Naive B cell (primary cell): ENCODE data around the gene YPEL2. TPM values are rescaled to one million over a fixed set of nuclear protein-coding genes. Genes with fewer than 3 reads are reported as not detected.
A peak's percentile ranks its signal among the peaks of the same experiment; 100 is the strongest.

ENCODE experiments used
- ATAC-seq, 2 donors: fragments of 150-1000 bp; cut with Tn5 transposase; 2 replicates each; pipeline ENCODE4 v1.10.0; 2021; ENCODE audit warnings: low read depth in 2 of 2, mild to moderate bottlenecking in 2 of 2, moderate library complexity in 2 of 2
- DNase-seq: peaks from one replicate; pipeline ENCODE4 v3.0.0; 2022
- H3K27ac Mint-ChIP-seq, 6 donors: one replicate each; pipeline ENCODE4 v1.8.0; 2020 to 2022; ENCODE audit warnings: mild to moderate bottlenecking in 6 of 6, mixed read lengths in 6 of 6, moderate library complexity in 5 of 6, inconsistent platforms in 2 of 6
- H3K27me3 Mint-ChIP-seq, 3 donors: one replicate each; pipeline ENCODE4 v1.8.0; 2021 to 2022; ENCODE audit warnings: mixed read lengths in 3 of 3, mild to moderate bottlenecking in 1 of 3
- H3K36me3 Mint-ChIP-seq, 2 donors: one replicate each; pipeline ENCODE4 v1.8.0; 2020 to 2022; ENCODE audit warnings: mixed read lengths in 2 of 2, inconsistent platforms in 1 of 2, mild to moderate bottlenecking in 1 of 2
- H3K4me1 Mint-ChIP-seq, 3 donors: one replicate each; pipeline ENCODE4 v1.8.0; 2020 to 2022; ENCODE audit warnings: mixed read lengths in 3 of 3, inconsistent platforms in 1 of 3, mild to moderate bottlenecking in 1 of 3, moderate library complexity in 1 of 3
- H3K4me3 Mint-ChIP-seq, 8 donors: one replicate each; pipeline ENCODE4 v1.8.0; 2020 to 2022; ENCODE audit warnings: mild to moderate bottlenecking in 8 of 8, mixed read lengths in 8 of 8, moderate library complexity in 8 of 8, inconsistent platforms in 2 of 8
- H3K9me3 Mint-ChIP-seq, 7 donors: one replicate each; pipeline ENCODE4 v1.8.0; 2020 to 2022; ENCODE audit warnings: mixed read lengths in 7 of 7, mild to moderate bottlenecking in 5 of 7, inconsistent platforms in 2 of 7, moderate library complexity in 1 of 7
- polyA plus RNA-seq, 6 donors: library from polyadenylated mRNA; unstranded; fragments of 300-500 nt; fragmentation: Illumina TruSeq; gene quantifications; one replicate each; pipeline ENCODE4 v1.2.3, GENCODE V29; 2021; ENCODE audit warnings: low read depth in 6 of 6

Gene YPEL2
- polyA plus RNA-seq, 6 donors from 2014 or later: 18.8 to 42.5 (median 32.3) TPM

DNA sequence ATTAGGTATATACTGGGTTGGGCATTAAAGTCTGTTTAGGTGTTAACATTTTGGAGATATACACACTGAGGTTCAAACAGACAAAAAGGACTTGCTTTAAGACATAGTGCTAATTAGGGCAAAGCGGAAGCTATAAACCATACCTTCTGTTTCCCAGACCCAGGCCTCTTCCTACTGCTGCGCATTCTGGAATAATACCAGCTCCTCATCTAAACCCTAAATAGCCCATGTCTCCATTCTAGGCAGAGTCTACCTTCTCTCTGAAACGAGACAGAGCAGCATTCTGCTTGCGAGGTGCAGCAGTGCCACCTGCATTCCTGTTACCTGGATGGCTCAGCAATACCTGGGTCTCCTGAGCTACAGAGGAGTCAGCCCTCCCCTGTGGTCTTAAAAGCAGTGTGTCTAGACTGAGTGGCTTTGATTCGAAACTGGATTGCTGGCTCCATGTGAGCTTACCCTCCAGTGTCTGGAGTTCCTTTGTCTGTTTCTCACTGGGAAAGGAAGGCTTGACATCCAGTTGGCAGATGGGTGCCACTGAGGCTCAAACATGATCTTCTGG is 6.4 kb downstream of the YPEL2 start:
- ATAC-seq (no peak), DNase-seq (no peak)
- Mint-ChIP-seq H3K27me3 (no peaks in the 10 kb centered on the region), H3K9me3 (no peaks in the 10 kb centered on the region), H3K36me3 (no peaks in the 10 kb centered on the region), H3K4me1 (peaks cover 56 to 86% (median 70%) of the 10 kb centered on the region in 3 donors), H3K27ac (peak overlapping the region in 2 of 6 donors; percentile 17 to 44), H3K4me3 (no peak overlapping the region)

DNA sequence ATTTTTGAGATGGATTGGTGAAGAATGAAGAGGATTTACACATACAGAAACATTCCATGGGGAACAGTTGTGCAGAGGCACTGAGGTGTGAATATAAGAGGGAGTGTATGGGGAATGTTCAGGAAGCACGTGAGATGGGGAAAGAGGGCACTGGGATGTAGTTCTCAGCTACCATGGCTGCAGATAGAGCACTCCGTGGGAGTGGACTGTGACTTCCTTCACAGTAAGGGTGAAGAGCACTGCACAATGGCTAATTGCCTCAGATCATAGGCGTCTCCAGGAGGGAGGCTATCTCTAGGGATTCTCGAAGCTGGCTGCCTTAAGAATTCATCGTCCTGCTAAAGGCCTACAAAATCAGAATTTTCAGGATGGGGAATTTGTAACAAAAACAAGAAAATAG is 7.0 kb downstream of the YPEL2 start:
- Mint-ChIP-seq H3K9me3 (no peaks in the 10 kb centered on the region), H3K36me3 (no peaks in the 10 kb centered on the region), H3K4me1 (peaks cover 56 to 86% (median 70%) of the 10 kb centered on the region in 3 donors), H3K27ac (peak overlapping the region in 2 of 6 donors; percentile 40 to 44), H3K4me3 (no peak overlapping the region), H3K27me3 (no peaks in the 10 kb centered on the region)
- ATAC-seq (no peak), DNase-seq (no peak)

DNA sequence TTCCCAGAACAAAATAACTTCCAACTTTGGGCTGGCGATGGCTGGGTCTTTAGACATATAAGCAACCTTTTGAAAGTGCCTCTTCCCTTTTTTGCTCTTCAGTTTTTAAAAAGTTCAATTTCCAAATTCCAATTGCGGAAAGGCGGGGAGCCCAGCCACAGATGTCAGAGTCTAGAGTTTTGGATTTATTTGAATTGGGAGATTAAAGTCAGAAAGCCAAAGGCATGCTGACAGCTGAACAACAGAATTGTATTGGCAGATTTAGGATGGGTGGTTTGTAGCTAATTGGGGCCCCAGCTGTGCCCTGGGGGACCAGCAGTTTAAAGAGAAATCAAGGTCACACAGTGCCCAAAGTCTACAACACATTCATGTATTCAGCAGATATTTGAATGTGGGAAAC is 10.5 kb downstream of the YPEL2 start:
- Mint-ChIP-seq H3K36me3 (no peaks in the 10 kb centered on the region), H3K9me3 (no peaks in the 10 kb centered on the region), H3K27ac (peak overlapping the region in 1 of 6 donors; percentile 32), H3K27me3 (no peaks in the 10 kb centered on the region), H3K4me1 (peaks cover 53 to 81% (median 69%) of the 10 kb centered on the region in 3 donors), H3K4me3 (no peak overlapping the region)
- ATAC-seq: no peak
- no peak for DNase-seq

DNA sequence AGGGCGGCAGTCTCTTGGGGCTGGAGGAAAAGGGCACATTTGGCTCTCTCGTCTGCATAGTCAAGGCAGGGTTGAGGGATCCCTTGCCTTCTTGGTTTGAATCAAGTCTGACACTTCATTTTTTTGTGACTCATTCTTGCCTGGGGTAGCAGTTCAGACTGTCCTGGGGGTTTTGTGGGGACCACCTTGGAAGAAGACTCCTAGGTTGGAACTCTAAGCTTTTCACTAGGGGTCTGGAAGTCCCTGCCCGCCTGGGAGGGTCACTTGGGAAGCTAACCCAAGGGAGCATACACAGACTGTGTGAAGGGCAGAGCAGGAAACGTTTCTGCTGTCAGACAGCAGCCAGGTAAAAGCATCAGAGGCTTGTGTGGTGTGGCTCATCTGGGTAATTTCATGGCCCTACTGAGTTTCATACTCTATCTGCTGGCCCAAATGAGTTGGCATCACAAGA is 11.3 kb downstream of the YPEL2 start:
- Mint-ChIP-seq H3K4me1 (peaks cover 57 to 84% (median 74%) of the 10 kb centered on the region in 3 donors), H3K36me3 (no peaks in the 10 kb centered on the region), H3K4me3 (peak overlapping the region in 2 of 8 donors; percentile 22 to 54), H3K9me3 (no peaks in the 10 kb centered on the region), H3K27me3 (no peaks in the 10 kb centered on the region), H3K27ac (peak overlapping the region in 3 of 6 donors; percentile 1 to 49 (median 24))
- ATAC-seq (no peak), DNase-seq (no peak)

DNA sequence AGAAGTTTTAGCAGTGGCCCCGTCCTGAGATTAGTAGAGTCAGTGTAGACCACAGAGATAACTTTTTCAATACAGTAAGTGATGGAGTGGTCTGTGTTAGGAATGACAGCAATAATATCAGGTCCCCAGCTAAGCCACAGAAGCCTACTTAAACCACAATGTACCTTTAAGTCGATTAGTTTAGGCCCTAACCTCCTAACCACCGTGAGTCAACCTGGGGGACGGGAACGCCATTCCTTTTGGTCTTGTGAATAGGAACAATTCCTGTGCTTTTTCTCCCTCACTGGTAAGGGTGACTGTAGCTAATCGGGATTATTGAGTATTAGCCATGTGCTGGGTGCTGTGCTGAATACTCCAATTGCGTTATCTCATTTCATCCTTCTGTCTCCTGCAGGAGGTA is 14.0 kb downstream of the YPEL2 start:
- ATAC-seq (no peak), DNase-seq (no peak)
- Mint-ChIP-seq H3K27me3 (no peaks in the 10 kb centered on the region), H3K4me1 (peaks cover 54 to 87% (median 77%) of the 10 kb centered on the region in 3 donors), H3K9me3 (no peaks in the 10 kb centered on the region), H3K36me3 (no peaks in the 10 kb centered on the region), H3K27ac (peak overlapping the region in 1 of 6 donors; percentile 34), H3K4me3 (no peak overlapping the region)

DNA sequence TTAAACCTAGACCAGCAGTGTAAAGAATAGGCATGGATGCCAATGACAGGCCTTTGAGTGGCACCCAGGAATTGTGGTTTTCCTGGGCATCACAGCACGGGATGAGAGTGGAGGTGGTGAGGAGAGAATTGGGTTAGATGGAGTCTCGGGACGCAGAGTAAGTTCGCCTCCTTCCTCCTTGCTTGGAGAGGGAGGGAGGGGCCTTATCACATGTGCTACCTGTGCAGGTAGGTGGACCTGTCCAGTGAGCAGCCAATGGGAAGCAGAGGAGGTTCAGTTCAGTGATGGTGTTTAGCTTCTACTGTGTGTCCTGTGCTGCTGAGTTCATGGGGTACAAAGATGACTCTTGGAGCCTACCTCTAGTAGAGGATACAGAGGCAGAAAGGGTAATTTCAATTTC is 14.9 kb downstream of the YPEL2 start:
- Mint-ChIP-seq H3K4me1 (peaks cover 60 to 92% (median 86%) of the 10 kb centered on the region in 3 donors), H3K27me3 (no peaks in the 10 kb centered on the region), H3K4me3 (peak overlapping the region in 2 of 8 donors; percentile 0 to 76), H3K9me3 (no peaks in the 10 kb centered on the region), H3K36me3 (no peaks in the 10 kb centered on the region), H3K27ac (peak overlapping the region in 5 of 6 donors; percentile 34 to 87 (median 67))
- ATAC-seq (no peak), DNase-seq (no peak)

DNA sequence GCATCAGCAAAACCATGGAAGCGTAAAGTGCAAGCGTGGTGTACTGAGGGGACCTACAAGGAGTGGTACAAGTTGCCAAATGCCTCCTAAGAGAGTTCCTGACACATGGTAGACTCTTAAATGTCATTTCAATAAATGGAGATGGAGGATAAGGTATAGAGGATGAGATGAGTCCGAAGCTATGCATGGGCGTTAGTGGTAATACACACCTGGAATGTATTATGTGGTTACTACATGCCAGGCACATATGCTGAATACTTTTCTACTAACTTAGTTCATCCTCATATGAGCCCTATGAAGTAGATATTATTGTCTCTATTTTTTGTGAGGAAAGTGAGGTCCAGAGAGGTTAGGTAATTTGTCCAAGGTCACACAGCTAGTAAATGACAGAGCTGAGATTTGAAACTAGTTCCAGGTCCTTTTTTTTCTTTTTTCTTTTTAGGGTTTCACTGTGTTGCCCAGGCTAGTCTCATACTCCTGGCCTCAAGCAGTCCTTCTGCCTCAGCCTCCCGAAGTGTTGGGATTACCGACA is 15.5 kb downstream of the YPEL2 start:
- no peak overlapping the region for H3K4me3 Mint-ChIP-seq
- no peaks in the 10 kb centered on the region for H3K9me3 Mint-ChIP-seq
- peaks cover 63 to 92% (median 89%) of the 10 kb centered on the region in 3 donors for H3K4me1 Mint-ChIP-seq
- no peaks in the 10 kb centered on the region for H3K27me3 Mint-ChIP-seq
- ATAC-seq (no peak), DNase-seq (no peak)
- H3K27ac Mint-ChIP-seq: peak overlapping the region in 4 of 6 donors; percentile 51 to 91 (median 80)
- H3K36me3 Mint-ChIP-seq: no peaks in the 10 kb centered on the region

DNA sequence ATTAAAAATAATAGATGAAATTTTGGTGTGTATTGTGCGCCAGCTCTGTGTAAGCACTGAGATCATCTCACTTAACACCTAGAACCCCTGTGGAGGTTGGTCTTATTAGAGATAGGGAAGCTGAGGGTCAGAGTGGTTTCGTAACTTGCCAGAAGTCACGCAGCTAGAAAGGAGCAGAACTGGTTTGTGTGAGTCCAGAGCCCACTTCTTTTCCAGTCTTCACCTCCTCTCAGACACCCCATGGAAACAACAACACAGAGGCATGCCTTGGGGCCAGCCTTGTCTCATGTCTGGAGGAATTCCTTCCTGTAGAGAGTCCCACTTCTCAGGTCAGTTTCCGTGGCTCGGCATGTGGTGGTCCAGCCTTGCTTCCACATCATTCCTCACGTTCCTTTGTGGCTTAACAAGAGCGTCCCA is 16.5 kb downstream of the YPEL2 start:
- ATAC-seq: no peak
- Mint-ChIP-seq H3K27ac (peak overlapping the region in 5 of 6 donors; percentile 54 to 91 (median 76)), H3K4me1 (peaks cover 60 to 92% (median 89%) of the 10 kb centered on the region in 3 donors), H3K4me3 (peak overlapping the region in 3 of 8 donors; percentile 32 to 51 (median 33)), H3K36me3 (no peaks in the 10 kb centered on the region), H3K9me3 (no peaks in the 10 kb centered on the region), H3K27me3 (no peaks in the 10 kb centered on the region)
- no peak for DNase-seq

DNA sequence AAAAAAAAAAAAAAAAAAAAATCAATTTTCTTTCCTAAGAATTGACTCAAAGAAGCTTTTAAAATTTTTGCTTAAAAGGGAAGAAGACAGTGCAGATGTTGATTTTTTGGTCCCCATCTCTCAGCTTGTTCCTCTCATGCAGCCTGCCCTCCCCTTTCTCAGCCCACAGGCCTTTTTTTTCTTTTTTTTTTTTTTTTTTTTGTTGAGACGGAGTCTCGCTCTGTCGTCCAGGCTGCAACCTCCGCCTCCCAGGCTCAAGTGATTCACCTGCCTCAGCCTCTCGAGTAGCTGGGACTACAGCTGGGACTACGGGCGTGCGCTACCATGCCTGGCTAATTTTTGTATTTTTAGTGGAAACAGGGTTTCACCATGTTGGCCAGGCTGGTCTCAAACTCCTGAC is 17.7 kb downstream of the YPEL2 start:
- H3K4me1 Mint-ChIP-seq: peaks cover 55 to 90% (median 89%) of the 10 kb centered on the region in 3 donors
- peak overlapping the region in 3 of 8 donors; percentile 21 to 80 (median 74) for H3K4me3 Mint-ChIP-seq
- ATAC-seq (peak; percentile 56 to 60), DNase-seq (no peak)
- H3K9me3 Mint-ChIP-seq: no peaks in the 10 kb centered on the region
- H3K27ac Mint-ChIP-seq: peak overlapping the region; percentile 87 to 99 (median 94)
- H3K27me3 Mint-ChIP-seq: no peaks in the 10 kb centered on the region
- H3K36me3 Mint-ChIP-seq: peaks cover 9 to 11% of the 10 kb centered on the region in 2 donors

DNA sequence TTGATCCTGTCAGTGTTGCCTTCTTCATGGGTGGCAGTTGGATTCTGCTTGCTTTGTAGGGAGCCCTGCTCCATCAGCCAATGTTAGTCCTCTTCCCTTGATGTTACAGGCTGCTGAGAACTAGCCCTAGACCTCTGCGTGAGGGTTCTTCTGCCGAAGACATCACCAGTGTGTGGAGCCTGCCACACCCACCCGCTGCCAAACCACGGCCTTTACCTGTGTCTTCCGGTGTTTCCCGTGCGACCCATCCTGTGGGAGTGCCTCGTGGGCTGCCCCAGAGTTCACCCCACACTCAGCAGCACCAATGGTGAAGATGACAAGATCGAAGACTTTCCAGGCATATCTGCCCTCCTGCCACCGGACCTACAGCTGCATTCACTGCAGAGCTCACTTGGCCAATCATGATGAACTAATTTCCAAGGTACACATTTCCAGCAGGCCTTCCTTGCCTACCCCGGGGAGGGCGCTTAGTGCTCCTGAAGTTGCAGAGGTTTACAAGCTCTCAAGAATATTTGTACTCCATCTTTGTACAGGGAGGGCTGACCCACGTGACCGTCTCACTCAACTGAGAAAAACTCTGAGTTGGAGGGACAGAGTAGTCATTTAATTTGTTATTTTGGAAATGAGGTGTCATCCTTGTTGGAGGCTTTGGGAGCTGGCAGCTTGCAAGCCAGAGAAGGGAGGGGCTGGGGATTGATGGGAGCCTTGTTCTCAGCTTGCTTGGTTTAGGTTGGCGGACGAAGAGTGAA is 21.8 kb downstream of the YPEL2 start:
- H3K4me1 Mint-ChIP-seq: peaks cover 61 to 92% (median 90%) of the 10 kb centered on the region in 3 donors
- H3K4me3 Mint-ChIP-seq: peak overlapping the region in 4 of 8 donors; percentile 7 to 80 (median 55)
- H3K36me3 Mint-ChIP-seq: peaks cover 34 to 37% of the 10 kb centered on the region in 2 donors

DNA sequence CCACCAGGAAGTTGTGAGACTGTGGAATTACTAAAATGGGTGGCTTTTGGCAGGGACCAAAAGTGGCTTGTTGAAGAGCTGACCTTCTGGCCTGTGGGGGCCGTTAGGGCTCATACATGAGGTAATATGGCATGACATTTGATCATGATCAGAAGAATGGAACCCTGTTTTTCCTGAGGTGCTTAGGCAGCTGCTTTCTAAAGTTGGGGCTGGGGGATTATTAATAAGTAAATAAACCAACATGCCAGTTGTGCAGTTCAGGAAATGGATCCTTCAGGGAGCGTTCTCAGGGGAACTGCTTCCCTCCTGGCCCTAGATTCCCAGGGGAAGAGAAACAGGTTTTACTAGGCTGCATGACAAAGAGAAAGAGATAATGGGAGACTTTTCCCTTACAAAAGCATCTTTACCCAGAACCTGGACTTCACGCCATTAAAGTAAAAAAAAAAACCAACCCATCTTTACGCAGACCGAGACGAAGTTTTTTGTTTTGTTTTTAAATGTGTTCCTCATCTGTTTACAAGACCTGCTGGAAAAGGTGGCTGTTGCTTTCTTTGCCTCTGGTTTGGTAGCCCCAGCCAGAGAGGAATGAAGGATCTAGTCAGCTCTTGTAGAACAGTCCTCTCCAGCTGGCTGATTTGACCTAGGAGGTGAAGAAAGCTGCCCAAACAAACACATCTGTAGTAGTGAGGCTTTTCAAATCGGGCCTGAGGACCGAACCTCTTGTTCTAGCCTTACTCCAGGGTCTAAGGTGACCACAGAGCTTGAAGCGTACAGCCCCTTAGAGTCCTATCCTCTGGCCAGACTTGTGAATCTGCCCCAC is 22.7 kb downstream of the YPEL2 start:
- peak overlapping the region in 3 of 6 donors; percentile 51 to 88 (median 77) for H3K27ac Mint-ChIP-seq
- no peak overlapping the region for H3K4me3 Mint-ChIP-seq
- ATAC-seq (no peak), DNase-seq (no peak)
- peaks cover 34 to 38% of the 10 kb centered on the region in 2 donors for H3K36me3 Mint-ChIP-seq
- no peaks in the 10 kb centered on the region for H3K27me3 Mint-ChIP-seq
- peaks cover 65 to 91% (median 90%) of the 10 kb centered on the region in 3 donors for H3K4me1 Mint-ChIP-seq
- H3K9me3 Mint-ChIP-seq: peaks cover 0 to 4% (median 0%) of the 10 kb centered on the region in 7 donors

More for the DNA sequence above, 21.8 kb downstream of the YPEL2 start:
- Mint-ChIP-seq H3K27me3 (no peaks in the 10 kb centered on the region), H3K9me3 (peaks cover 0 to 4% (median 0%) of the 10 kb centered on the region in 7 donors), H3K27ac (peak overlapping the region in 3 of 6 donors; percentile 39 to 88 (median 77))
- DNase-seq (no peak), ATAC-seq (no peak)

DNA sequence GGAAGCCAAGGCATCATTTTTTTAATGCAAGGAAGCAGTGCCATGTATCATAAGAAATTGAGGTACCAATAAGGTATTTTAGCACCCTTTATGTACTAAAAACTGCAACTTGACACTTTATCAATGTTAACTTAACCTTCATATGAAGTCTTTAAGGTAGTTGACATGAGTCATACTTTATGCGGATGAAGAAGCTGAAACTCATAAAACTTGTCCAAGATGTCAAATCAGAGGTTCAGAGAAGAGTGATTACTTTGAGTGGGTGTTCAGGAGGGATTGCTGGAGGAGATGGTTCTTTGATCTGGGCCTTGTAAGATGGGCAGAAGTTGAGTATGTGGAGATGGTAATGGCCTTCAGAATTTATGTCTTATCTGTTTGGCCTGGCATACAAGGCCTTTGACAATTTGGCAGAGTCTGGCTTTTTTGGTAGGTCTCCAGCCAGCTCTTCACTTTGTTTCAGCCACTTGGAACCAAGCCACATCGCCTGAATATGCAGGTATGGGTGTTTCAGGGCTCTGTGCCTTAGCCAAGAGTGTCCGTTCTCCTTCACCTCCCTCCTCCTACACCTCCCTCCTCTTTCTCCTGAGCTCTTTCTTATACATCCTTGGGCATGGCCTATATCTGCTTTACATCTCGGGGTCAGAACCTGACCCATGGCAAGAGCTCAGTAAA is 23.7 kb downstream of the YPEL2 start:
- peaks cover 65 to 90% (median 85%) of the 10 kb centered on the region in 3 donors for H3K4me1 Mint-ChIP-seq
- no peaks in the 10 kb centered on the region for H3K27me3 Mint-ChIP-seq
- peak overlapping the region in 4 of 6 donors; percentile 20 to 74 (median 26) for H3K27ac Mint-ChIP-seq
- ATAC-seq (no peak), DNase-seq (no peak)
- peaks cover 0 to 4% (median 0%) of the 10 kb centered on the region in 7 donors for H3K9me3 Mint-ChIP-seq
- no peak overlapping the region for H3K4me3 Mint-ChIP-seq
- H3K36me3 Mint-ChIP-seq: peaks cover 34 to 38% of the 10 kb centered on the region in 2 donors
